HG03103 (cell line): ENCODE results near the gene IMPA2.
"Not testable (repeated sequence)": the region's sequence is repeated elsewhere in the genome, so short reads cannot be mapped to it uniquely, and the experiment has no call there.

ENCODE experiments used
- ATAC-seq: cut with Tn5 transposase; IDR thresholded peaks from one replicate; pipeline ENCODE4 v1.9.1; 2021; ENCODE audit warnings: low read depth; ENCODE audit not compliant: unreplicated experiment

Gene IMPA2

GRCh38 chr18:12021596-12021995, 40.3 kb downstream of the IMPA2 start:
- ATAC-seq = no peak

- ATAC-seq = no peak
These were observed 42.1 kb downstream of the IMPA2 start for GRCh38 chr18:12023375-12023774.

GRCh38 chr18:12026562-12026961, 45.3 kb downstream of the IMPA2 start:
- no peak for ATAC-seq

- no peak for ATAC-seq
These were observed 45.7 kb downstream of the IMPA2 start for GRCh38 chr18:12027046-12027445.

- ATAC-seq = no peak
These were observed 46.2 kb downstream of the IMPA2 start for GRCh38 chr18:12027480-12027879.

GRCh38 chr18:12028040-12028628, 46.8 kb downstream of the IMPA2 start:
- ATAC-seq = no peak

GRCh38 chr18:12028674-12029073, 47.4 kb downstream of the IMPA2 start:
- no peak for ATAC-seq

GRCh38 chr18:12029786-12030584, 48.7 kb downstream of the IMPA2 start:
- ATAC-seq = no peak

GRCh38 chr18:12030670-12031069, 49.4 kb downstream of the IMPA2 start:
- ATAC-seq = no peak

- ATAC-seq = no peak
These were observed 49.9 kb downstream of the IMPA2 start for GRCh38 chr18:12031181-12031580.

GRCh38 chr18:12031846-12032245, 50.5 kb downstream of the IMPA2 start:
- ATAC-seq = no peak

GRCh38 chr18:12032786-12033642, 51.7 kb downstream of the IMPA2 start:
- ATAC-seq = no peak

GRCh38 chr18:12033643-12034025, 52.3 kb downstream of the IMPA2 start:
- ATAC-seq = no peak

- no peak for ATAC-seq
These were observed 53.2 kb downstream of the IMPA2 start for GRCh38 chr18:12034241-12035100.

GRCh38 chr18:12035481-12035880, 54.2 kb downstream of the IMPA2 start:
- no peak for ATAC-seq

- no peak for ATAC-seq
These were observed 55.0 kb downstream of the IMPA2 start for GRCh38 chr18:12036201-12036751.

- no peak for ATAC-seq
These were observed 56.9 kb downstream of the IMPA2 start for GRCh38 chr18:12038082-12038638.

- peak; percentile 77 for ATAC-seq
These were observed 57.6 kb downstream of the IMPA2 start for GRCh38 chr18:12038639-12039539.

- not testable (repeated sequence) for ATAC-seq
These were observed 58.2 kb downstream of the IMPA2 start for GRCh38 chr18:12039540-12039930.
